Fibroblast of villous mesenchyme (primary cell): ENCODE measurements around the gene NEGR1. TPM values are rescaled to one million over a fixed set of nuclear protein-coding genes. Genes with fewer than 3 reads are reported as not detected.

Experiments used
- DNase-seq: peaks from one replicate; pipeline ENCODE4 v3.0.0-alpha.2; 2010; ENCODE audit warnings: low read depth
- H3K4me3 ChIP-seq: 2 replicates; pipeline ENCODE4 v1.5.1; 2011; ENCODE audit warnings: low read depth, mild to moderate bottlenecking, low read length
- CTCF ChIP-seq: IDR thresholded peaks from 2 replicates; pipeline ENCODE4 v1.5.1; 2012; ENCODE audit warnings: low read depth, mild to moderate bottlenecking, low read length; ENCODE audit not compliant: insufficient read depth
- total RNA-seq: library from RNA; depleted of rRNA; stranded (reverse); fragments of >200 nt; gene quantifications from 2 replicates; pipeline ENCODE4 v1.2.3, GENCODE V29; 2012

The NEGR1 gene
- total RNA-seq, 1 donor = 13.8 TPM

GRCh38 chr1:71502006-71502405, 780.3 kb downstream of the NEGR1 start:
- TF ChIP-seq CTCF = no peak
- no peak for DNase-seq
- H3K4me3 ChIP-seq = no peak overlapping the region

GRCh38 chr1:71498542-71498941, 783.8 kb downstream of the NEGR1 start:
- no peak overlapping the region for H3K4me3 ChIP-seq
- no peak for TF ChIP-seq CTCF

GRCh38 chr1:71494163-71494562, 788.2 kb downstream of the NEGR1 start:
- no peak overlapping the region for H3K4me3 ChIP-seq
- no peak for TF ChIP-seq CTCF
- DNase-seq = no peak

More at GRCh38 chr1:71498542-71498941, 783.8 kb downstream of the NEGR1 start:
- no peak for DNase-seq

GRCh38 chr1:71492298-71493041, 789.9 kb downstream of the NEGR1 start:
- peak; percentile 7 for DNase-seq
- TF ChIP-seq CTCF = no peak
- no peak overlapping the region for H3K4me3 ChIP-seq

- no peak overlapping the region for H3K4me3 ChIP-seq
- TF ChIP-seq CTCF = no peak
- DNase-seq = no peak
These were observed 791.9 kb downstream of the NEGR1 start for GRCh38 chr1:71490432-71490831.

GRCh38 chr1:71488555-71489252, 793.6 kb downstream of the NEGR1 start:
- no peak for DNase-seq
- TF ChIP-seq CTCF = no peak
- H3K4me3 ChIP-seq = no peak overlapping the region
